WTC11 (cell line): ENCODE measurements around the gene HADHB. TPM values are rescaled to one million over a fixed set of nuclear protein-coding genes. Genes with fewer than 3 reads are reported as not detected.
A peak's percentile ranks its signal among the peaks of the same experiment; 100 is the strongest.

Experiments used
- ATAC-seq: fragments of 200-7000 bp; cut with Tn5 transposase; 2 replicates; pipeline ENCODE4 v1.10.0; 2021; ENCODE audit warnings: mild to moderate bottlenecking, moderate library complexity
- CTCF ChIA-PET: fragments of 300-600 bp; sonication (Branson Sonifier 250); formaldehyde crosslinking; loops from one replicate; lab custom pipeline; 2021; ENCODE audit warnings: antibody characterized with exemption; lab: Charles Lee
- POLR2A ChIA-PET: fragments of 350-600 bp; sonication (Branson Sonifier 250); formaldehyde crosslinking; loops from one replicate; lab custom pipeline; 2021; ENCODE audit warnings: antibody characterized with exemption; lab: Charles Lee
- DNase-seq: peaks from one replicate; pipeline ENCODE4 v3.0.0; 2021; ENCODE audit warnings: low spot score
- H3K27ac Mint-ChIP-seq: 2 replicates; pipeline ENCODE4 v1.8.0; 2021; ENCODE audit warnings: mixed read lengths
- H3K27me3 Mint-ChIP-seq: 2 replicates; pipeline ENCODE4 v1.8.0; 2021; ENCODE audit warnings: low read depth, mild to moderate bottlenecking, moderate library complexity, mixed read lengths
- H3K36me3 Mint-ChIP-seq: 2 replicates; pipeline ENCODE4 v1.8.0; 2021; ENCODE audit warnings: mixed read lengths
- H3K4me1 Mint-ChIP-seq: 2 replicates; pipeline ENCODE4 v1.8.0; 2022; ENCODE audit warnings: mixed read lengths
- H3K4me3 Mint-ChIP-seq: 2 replicates; pipeline ENCODE4 v1.8.0; 2021; ENCODE audit warnings: mild to moderate bottlenecking, moderate library complexity, mixed read lengths
- H3K9me3 Mint-ChIP-seq: 2 replicates; pipeline ENCODE4 v1.8.0; 2021; ENCODE audit warnings: mixed read lengths
- CREB1 ChIP-seq: sonication (generic); formaldehyde crosslinking; IDR thresholded peaks from 2 replicates; pipeline ENCODE4 v1.8.0; 2023; ENCODE audit warnings: mild to moderate bottlenecking, missing genetic modification reagents
- FOXK1 ChIP-seq: sonication (generic); formaldehyde crosslinking; IDR thresholded peaks from 2 replicates; pipeline ENCODE4 v1.8.0; 2022; ENCODE audit warnings: mild to moderate bottlenecking, moderate library complexity, missing genetic modification reagents
- GABPB1 ChIP-seq: sonication (generic); formaldehyde crosslinking; IDR thresholded peaks from 2 replicates; pipeline ENCODE4 v1.8.1; 2023; ENCODE audit warnings: mild to moderate bottlenecking, missing genetic modification reagents
- HMGA2 ChIP-seq: fragments of 250-450 bp; sonication (Bioruptor Pico); IDR thresholded peaks from 2 replicates; pipeline ENCODE4 v1.4.0; 2021; ENCODE audit warnings: mild to moderate bottlenecking, moderate library complexity
- JUN ChIP-seq: sonication (generic); formaldehyde crosslinking; IDR thresholded peaks from 2 replicates; pipeline ENCODE4 v1.8.0; 2023; ENCODE audit warnings: mild to moderate bottlenecking, missing genetic modification reagents
- MYBL2 ChIP-seq: sonication (generic); formaldehyde crosslinking; IDR thresholded peaks from 2 replicates; pipeline ENCODE4 v1.8.1; 2023; ENCODE audit warnings: mild to moderate bottlenecking, moderate library complexity, missing genetic modification reagents
- NFYB ChIP-seq: sonication (generic); formaldehyde crosslinking; conservative IDR thresholded peaks from 2 replicates; pipeline ENCODE4 v1.8.0; 2022; ENCODE audit warnings: low read depth, missing genetic modification reagents
- NR3C1 ChIP-seq: sonication (generic); formaldehyde crosslinking; conservative IDR thresholded peaks from 2 replicates; pipeline ENCODE4 v1.8.1; 2023; ENCODE audit warnings: low read depth, mild to moderate bottlenecking, missing genetic modification reagents
- RELA ChIP-seq: sonication (generic); formaldehyde crosslinking; IDR thresholded peaks from 2 replicates; pipeline ENCODE4 v1.8.1; 2022; ENCODE audit warnings: missing genetic modification reagents, mild to moderate bottlenecking, borderline replicate concordance
- SMAD3 ChIP-seq: sonication (generic); formaldehyde crosslinking; IDR thresholded peaks from 2 replicates; pipeline ENCODE4 v1.8.0; 2022; ENCODE audit warnings: missing genetic modification reagents, mild to moderate bottlenecking, borderline replicate concordance
- ZNF232 ChIP-seq: sonication (generic); formaldehyde crosslinking; IDR thresholded peaks from 2 replicates; pipeline ENCODE4 v1.8.0; 2022; ENCODE audit warnings: mild to moderate bottlenecking, missing genetic modification reagents
- ZNF396 ChIP-seq: fragments of 250-450 bp; sonication (Bioruptor Pico); IDR thresholded peaks from 2 replicates; pipeline ENCODE4 v1.8.0; 2021; ENCODE audit warnings: mild to moderate bottlenecking, moderate library complexity, borderline replicate concordance
- total RNA-seq: library from RNA; stranded (reverse); gene quantifications from 3 replicates; pipeline ENCODE4 v1.2.3, GENCODE V29; 2021
- TF ChIP-seq, protein P1 (sequence below): sonication (generic); formaldehyde crosslinking; IDR thresholded peaks from 2 replicates; pipeline ENCODE4 v1.8.0; 2023; ENCODE audit warnings: missing genetic modification reagents
- TF ChIP-seq, protein P2 (sequence below): sonication (generic); formaldehyde crosslinking; IDR thresholded peaks from 2 replicates; pipeline ENCODE4 v1.8.0; 2023; ENCODE audit warnings: missing genetic modification reagents, mild to moderate bottlenecking, borderline replicate concordance
- TF ChIP-seq, protein P3 (sequence below): sonication (generic); formaldehyde crosslinking; IDR thresholded peaks from 2 replicates; pipeline ENCODE4 v1.8.0; 2022; ENCODE audit warnings: mild to moderate bottlenecking, missing genetic modification reagents
- TF ChIP-seq, protein P4 (sequence below): fragments of 200-600 bp; IDR thresholded peaks from 2 replicates; pipeline ENCODE4 v1.8.0; 2022; ENCODE audit warnings: antibody characterized with exemption
- TF ChIP-seq, protein P5 (sequence below): sonication (generic); formaldehyde crosslinking; IDR thresholded peaks from 2 replicates; pipeline ENCODE4 v1.8.1; 2023; ENCODE audit warnings: mild to moderate bottlenecking, missing genetic modification reagents, moderate library complexity

Gene HADHB
- total RNA-seq, 1 experiment from 2014 or later = 60.7 TPM

DNA sequence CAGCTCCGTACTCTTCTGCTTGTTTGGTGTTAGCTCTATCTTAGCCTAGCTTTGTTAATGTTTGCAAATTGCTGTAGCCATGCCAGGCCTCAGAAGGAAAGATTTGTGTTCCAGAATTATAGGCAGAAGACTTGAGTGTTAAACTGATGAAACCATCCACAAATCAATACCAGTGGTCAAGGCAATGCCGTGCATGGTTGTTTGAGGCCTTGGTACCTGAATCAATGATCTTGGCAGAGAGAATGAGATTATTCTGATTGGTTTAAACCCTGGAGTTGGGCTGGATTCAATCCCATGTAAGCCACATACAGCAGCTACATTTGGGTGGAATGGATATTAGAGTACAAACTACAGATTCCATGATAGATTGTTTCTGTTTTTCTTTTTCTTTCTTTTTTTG lies 4.9 kb downstream of the HADHB start:
- H3K36me3 Mint-ChIP-seq = no peaks in the 10 kb centered on the region
- H3K27me3 Mint-ChIP-seq = no peaks in the 10 kb centered on the region
- no peak overlapping the region for H3K27ac Mint-ChIP-seq
- no peaks in the 10 kb centered on the region for H3K9me3 Mint-ChIP-seq
- ATAC-seq (no peak), DNase-seq (no peak)
- peaks cover 21% of the 10 kb centered on the region for H3K4me1 Mint-ChIP-seq
- H3K4me3 Mint-ChIP-seq = no peak overlapping the region
- TF ChIP-seq, protein P1, sequence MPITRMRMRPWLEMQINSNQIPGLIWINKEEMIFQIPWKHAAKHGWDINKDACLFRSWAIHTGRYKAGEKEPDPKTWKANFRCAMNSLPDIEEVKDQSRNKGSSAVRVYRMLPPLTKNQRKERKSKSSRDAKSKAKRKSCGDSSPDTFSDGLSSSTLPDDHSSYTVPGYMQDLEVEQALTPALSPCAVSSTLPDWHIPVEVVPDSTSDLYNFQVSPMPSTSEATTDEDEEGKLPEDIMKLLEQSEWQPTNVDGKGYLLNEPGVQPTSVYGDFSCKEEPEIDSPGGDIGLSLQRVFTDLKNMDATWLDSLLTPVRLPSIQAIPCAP (CRISPR knock-in tag) = no peak
- TF ChIP-seq GABPB1 (CRISPR knock-in tag) = no peak
- TF ChIP-seq MYBL2 (CRISPR knock-in tag) = no peak
- CTCF ChIA-PET = no interaction called here
- POLR2A ChIA-PET = no interaction called here

DNA sequence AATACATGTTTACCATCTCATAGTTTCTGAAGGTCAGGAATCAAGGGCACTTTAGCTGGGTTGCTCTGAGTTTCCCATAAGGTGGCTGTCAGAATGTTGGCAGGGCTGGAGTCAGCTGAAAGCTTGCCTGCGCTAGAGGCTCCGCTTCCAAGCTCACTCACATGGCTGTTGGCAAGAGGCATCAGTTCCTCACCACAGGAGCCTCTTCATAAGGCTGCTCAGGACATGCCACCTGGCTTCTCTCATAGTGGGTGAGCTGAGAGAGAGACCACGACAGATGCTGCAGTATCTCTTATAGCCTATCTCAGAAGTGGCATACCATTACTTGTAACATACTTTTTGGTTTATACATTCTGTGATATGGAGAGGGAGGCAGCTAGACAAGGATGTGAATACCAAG lies 7.2 kb downstream of the HADHB start:
- ATAC-seq = peak; percentile 34; the same call in 1 of the 2 replicates
- Mint-ChIP-seq H3K9me3 (no peaks in the 10 kb centered on the region), H3K36me3 (peaks cover 3% of the 10 kb centered on the region; the same call in 1 of the 2 replicates), H3K4me1 (peaks cover 6% of the 10 kb centered on the region), H3K4me3 (no peak overlapping the region), H3K27me3 (no peaks in the 10 kb centered on the region), H3K27ac (0 out of 2 replicates have a peak overlapping the region, but pooled peaks have one; percentile 36)
- ChIA-PET CTCF (no interaction called here), POLR2A (no interaction called here)
- TF ChIP-seq ZNF232 (CRISPR knock-in tag) = no peak
- TF ChIP-seq SMAD3 (CRISPR knock-in tag) = no peak
- TF ChIP-seq FOXK1 (CRISPR knock-in tag) = no peak
- no peak for TF ChIP-seq RELA (CRISPR knock-in tag)
- no peak for TF ChIP-seq NFYB
- TF ChIP-seq, protein P2, sequence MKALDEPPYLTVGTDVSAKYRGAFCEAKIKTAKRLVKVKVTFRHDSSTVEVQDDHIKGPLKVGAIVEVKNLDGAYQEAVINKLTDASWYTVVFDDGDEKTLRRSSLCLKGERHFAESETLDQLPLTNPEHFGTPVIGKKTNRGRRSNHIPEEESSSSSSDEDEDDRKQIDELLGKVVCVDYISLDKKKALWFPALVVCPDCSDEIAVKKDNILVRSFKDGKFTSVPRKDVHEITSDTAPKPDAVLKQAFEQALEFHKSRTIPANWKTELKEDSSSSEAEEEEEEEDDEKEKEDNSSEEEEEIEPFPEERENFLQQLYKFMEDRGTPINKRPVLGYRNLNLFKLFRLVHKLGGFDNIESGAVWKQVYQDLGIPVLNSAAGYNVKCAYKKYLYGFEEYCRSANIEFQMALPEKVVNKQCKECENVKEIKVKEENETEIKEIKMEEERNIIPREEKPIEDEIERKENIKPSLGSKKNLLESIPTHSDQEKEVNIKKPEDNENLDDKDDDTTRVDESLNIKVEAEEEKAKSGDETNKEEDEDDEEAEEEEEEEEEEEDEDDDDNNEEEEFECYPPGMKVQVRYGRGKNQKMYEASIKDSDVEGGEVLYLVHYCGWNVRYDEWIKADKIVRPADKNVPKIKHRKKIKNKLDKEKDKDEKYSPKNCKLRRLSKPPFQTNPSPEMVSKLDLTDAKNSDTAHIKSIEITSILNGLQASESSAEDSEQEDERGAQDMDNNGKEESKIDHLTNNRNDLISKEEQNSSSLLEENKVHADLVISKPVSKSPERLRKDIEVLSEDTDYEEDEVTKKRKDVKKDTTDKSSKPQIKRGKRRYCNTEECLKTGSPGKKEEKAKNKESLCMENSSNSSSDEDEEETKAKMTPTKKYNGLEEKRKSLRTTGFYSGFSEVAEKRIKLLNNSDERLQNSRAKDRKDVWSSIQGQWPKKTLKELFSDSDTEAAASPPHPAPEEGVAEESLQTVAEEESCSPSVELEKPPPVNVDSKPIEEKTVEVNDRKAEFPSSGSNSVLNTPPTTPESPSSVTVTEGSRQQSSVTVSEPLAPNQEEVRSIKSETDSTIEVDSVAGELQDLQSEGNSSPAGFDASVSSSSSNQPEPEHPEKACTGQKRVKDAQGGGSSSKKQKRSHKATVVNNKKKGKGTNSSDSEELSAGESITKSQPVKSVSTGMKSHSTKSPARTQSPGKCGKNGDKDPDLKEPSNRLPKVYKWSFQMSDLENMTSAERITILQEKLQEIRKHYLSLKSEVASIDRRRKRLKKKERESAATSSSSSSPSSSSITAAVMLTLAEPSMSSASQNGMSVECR (CRISPR knock-in tag) = no peak
- TF ChIP-seq, protein P3, sequence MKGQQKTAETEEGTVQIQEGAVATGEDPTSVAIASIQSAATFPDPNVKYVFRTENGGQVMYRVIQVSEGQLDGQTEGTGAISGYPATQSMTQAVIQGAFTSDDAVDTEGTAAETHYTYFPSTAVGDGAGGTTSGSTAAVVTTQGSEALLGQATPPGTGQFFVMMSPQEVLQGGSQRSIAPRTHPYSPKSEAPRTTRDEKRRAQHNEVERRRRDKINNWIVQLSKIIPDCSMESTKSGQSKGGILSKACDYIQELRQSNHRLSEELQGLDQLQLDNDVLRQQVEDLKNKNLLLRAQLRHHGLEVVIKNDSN (CRISPR knock-in tag) = no peak
- TF ChIP-seq, protein P4, sequence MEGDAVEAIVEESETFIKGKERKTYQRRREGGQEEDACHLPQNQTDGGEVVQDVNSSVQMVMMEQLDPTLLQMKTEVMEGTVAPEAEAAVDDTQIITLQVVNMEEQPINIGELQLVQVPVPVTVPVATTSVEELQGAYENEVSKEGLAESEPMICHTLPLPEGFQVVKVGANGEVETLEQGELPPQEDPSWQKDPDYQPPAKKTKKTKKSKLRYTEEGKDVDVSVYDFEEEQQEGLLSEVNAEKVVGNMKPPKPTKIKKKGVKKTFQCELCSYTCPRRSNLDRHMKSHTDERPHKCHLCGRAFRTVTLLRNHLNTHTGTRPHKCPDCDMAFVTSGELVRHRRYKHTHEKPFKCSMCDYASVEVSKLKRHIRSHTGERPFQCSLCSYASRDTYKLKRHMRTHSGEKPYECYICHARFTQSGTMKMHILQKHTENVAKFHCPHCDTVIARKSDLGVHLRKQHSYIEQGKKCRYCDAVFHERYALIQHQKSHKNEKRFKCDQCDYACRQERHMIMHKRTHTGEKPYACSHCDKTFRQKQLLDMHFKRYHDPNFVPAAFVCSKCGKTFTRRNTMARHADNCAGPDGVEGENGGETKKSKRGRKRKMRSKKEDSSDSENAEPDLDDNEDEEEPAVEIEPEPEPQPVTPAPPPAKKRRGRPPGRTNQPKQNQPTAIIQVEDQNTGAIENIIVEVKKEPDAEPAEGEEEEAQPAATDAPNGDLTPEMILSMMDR = no peak
- TF ChIP-seq JUN (CRISPR knock-in tag) = no peak
- TF ChIP-seq, protein P5, sequence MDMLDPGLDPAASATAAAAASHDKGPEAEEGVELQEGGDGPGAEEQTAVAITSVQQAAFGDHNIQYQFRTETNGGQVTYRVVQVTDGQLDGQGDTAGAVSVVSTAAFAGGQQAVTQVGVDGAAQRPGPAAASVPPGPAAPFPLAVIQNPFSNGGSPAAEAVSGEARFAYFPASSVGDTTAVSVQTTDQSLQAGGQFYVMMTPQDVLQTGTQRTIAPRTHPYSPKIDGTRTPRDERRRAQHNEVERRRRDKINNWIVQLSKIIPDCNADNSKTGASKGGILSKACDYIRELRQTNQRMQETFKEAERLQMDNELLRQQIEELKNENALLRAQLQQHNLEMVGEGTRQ (CRISPR knock-in tag) = no peak
- TF ChIP-seq NR3C1 (CRISPR knock-in tag) = no peak
- TF ChIP-seq MYBL2 (CRISPR knock-in tag) = no peak
- no peak for TF ChIP-seq HMGA2 (CRISPR knock-in tag)
- no peak for TF ChIP-seq ZNF396 (CRISPR knock-in tag)
- no peak for TF ChIP-seq CREB1 (CRISPR knock-in tag)
- no peak for DNase-seq
